H9 (cell line): ENCODE results near the gene UNC5A. TPM values are rescaled to one million over a fixed set of nuclear protein-coding genes. Genes with fewer than 3 reads are reported as not detected.

Source experiments
- DNase-seq: peaks from one replicate; pipeline ENCODE4 v3.0.0-alpha.2; 2017
- H2AFZ ChIP-seq: one replicate; pipeline ENCODE4 v1.6.1; 2013; ENCODE audit warnings: mild to moderate bottlenecking, low read length, control low read depth, moderate library complexity
- H2AK5ac ChIP-seq: 2 replicates; pipeline ENCODE4 v1.6.1; 2013; ENCODE audit warnings: low read length, control low read depth, mixed read lengths; ENCODE audit not compliant: insufficient read length
- H2BK120ac ChIP-seq: one replicate; pipeline ENCODE4 v1.6.1; 2013; ENCODE audit warnings: low read depth, mild to moderate bottlenecking, low read length, control low read depth, inconsistent platforms; ENCODE audit not compliant: poor library complexity, severe bottlenecking
- H2BK12ac ChIP-seq: 2 replicates; pipeline ENCODE4 v1.6.1; 2013; ENCODE audit warnings: low read length, control low read depth, mixed read lengths, low read depth; ENCODE audit not compliant: insufficient read length
- H2BK15ac ChIP-seq: 2 replicates; pipeline ENCODE4 v1.6.1; 2013; ENCODE audit warnings: low read depth, low read length, control low read depth
- H2BK20ac ChIP-seq: one replicate; pipeline ENCODE4 v1.6.1; 2013; ENCODE audit warnings: low read depth, mild to moderate bottlenecking, low read length, control low read depth, inconsistent platforms; ENCODE audit not compliant: poor library complexity, severe bottlenecking
- H2BK5ac ChIP-seq: 2 replicates; pipeline ENCODE4 v1.6.1; 2013; ENCODE audit warnings: low read length, control low read depth, mixed read lengths; ENCODE audit not compliant: insufficient read length
- H3K14ac ChIP-seq: 2 replicates; pipeline ENCODE4 v1.6.1; 2013; ENCODE audit warnings: low read length, control low read depth; ENCODE audit not compliant: insufficient read depth
- H3K18ac ChIP-seq: 2 replicates; pipeline ENCODE4 v1.6.1; 2013; ENCODE audit warnings: low read depth, mild to moderate bottlenecking, mixed read lengths, low read length, control low read depth; ENCODE audit not compliant: insufficient read length
- H3K23ac ChIP-seq: 2 replicates; pipeline ENCODE4 v1.6.1; 2013; ENCODE audit warnings: low read length, control low read depth, mixed read lengths, low read depth; ENCODE audit not compliant: insufficient read length
- H3K23me2 ChIP-seq: 2 replicates; pipeline ENCODE4 v1.6.1; 2013; ENCODE audit warnings: low read depth, mild to moderate bottlenecking, mixed read lengths, low read length, control low read depth; ENCODE audit not compliant: insufficient read length, poor library complexity, severe bottlenecking
- H3K27ac ChIP-seq: 2 replicates; pipeline ENCODE4 v1.5.1; 2013; ENCODE audit warnings: low read length, control low read depth, mixed read lengths, low read depth; ENCODE audit not compliant: insufficient read length
- H3K27me3 ChIP-seq: 2 replicates; pipeline ENCODE4 v1.6.1; 2013; ENCODE audit warnings: low read length, control low read depth, inconsistent platforms; ENCODE audit not compliant: insufficient read depth
- H3K4ac ChIP-seq: 2 replicates; pipeline ENCODE4 v1.6.1; 2013; ENCODE audit warnings: low read depth, mild to moderate bottlenecking, control low read depth, inconsistent platforms, low read length, moderate library complexity
- H3K4me1 ChIP-seq: 2 replicates; pipeline ENCODE4 v1.6.1; 2013; ENCODE audit warnings: low read length, control low read depth, inconsistent platforms; ENCODE audit not compliant: insufficient read depth
- H3K4me2 ChIP-seq: 2 replicates; pipeline ENCODE4 v1.6.1; 2013; ENCODE audit warnings: low read length, control low read depth, mixed read lengths; ENCODE audit not compliant: insufficient read length, insufficient read depth
- H3K56ac ChIP-seq: 2 replicates; pipeline ENCODE4 v1.6.1; 2013; ENCODE audit warnings: low read depth, mild to moderate bottlenecking, mixed read lengths, low read length, control low read depth; ENCODE audit not compliant: insufficient read length
- H3K79me1 ChIP-seq: 2 replicates; pipeline ENCODE4 v1.6.1; 2013; ENCODE audit warnings: low read depth, mild to moderate bottlenecking, moderate library complexity, low read length, control low read depth, inconsistent platforms; ENCODE audit not compliant: insufficient read depth, poor library complexity, severe bottlenecking
- H3K79me2 ChIP-seq: 2 replicates; pipeline ENCODE4 v1.6.1; 2013; ENCODE audit warnings: low read length, control low read depth, inconsistent platforms; ENCODE audit not compliant: insufficient read depth
- H3K9ac ChIP-seq: 2 replicates; pipeline ENCODE4 v1.6.1; 2013; ENCODE audit warnings: low read length, control low read depth, mixed read lengths; ENCODE audit not compliant: insufficient read length; ENCODE audit errors: extremely low read depth
- H3K9me3 ChIP-seq: one replicate; pipeline ENCODE4 v1.6.1; 2013; ENCODE audit warnings: low read depth, low read length, inconsistent platforms; ENCODE audit not compliant: control insufficient read depth
- H3T11ph ChIP-seq: one replicate; pipeline ENCODE4 v1.6.1; 2013; ENCODE audit warnings: mild to moderate bottlenecking, low read length, control low read depth, inconsistent platforms
- H4K20me1 ChIP-seq: one replicate; pipeline ENCODE4 v1.6.1; 2013; ENCODE audit not compliant: control insufficient read depth, insufficient read length, insufficient read depth
- H4K5ac ChIP-seq: 2 replicates; pipeline ENCODE4 v1.6.1; 2013; ENCODE audit warnings: low read depth, mild to moderate bottlenecking, mixed read lengths, low read length, control low read depth; ENCODE audit not compliant: insufficient read length
- H4K8ac ChIP-seq: replicated peaks from 2 replicates; pipeline ENCODE4 v1.6.1; 2013; ENCODE audit warnings: low read length, control low read depth, mixed read lengths, low read depth; ENCODE audit not compliant: insufficient read length
- H4K91ac ChIP-seq: 2 replicates; pipeline ENCODE4 v1.6.1; 2013; ENCODE audit warnings: low read depth, mild to moderate bottlenecking, moderate library complexity, mixed read lengths, low read length, control low read depth; ENCODE audit not compliant: insufficient read length
- H3K27ac Mint-ChIP-seq, 3 experiments: 2 replicates in 2 of 3; 3 replicates in 1 of 3; pipeline ENCODE4 v1.8.0; 2020 to 2021; ENCODE audit warnings: mixed read lengths in 3 of 3, mild to moderate bottlenecking in 1 of 3, moderate library complexity in 1 of 3
- H3K27me3 Mint-ChIP-seq: 2 replicates; pipeline ENCODE4 v1.8.0; 2021; ENCODE audit warnings: low read depth, mild to moderate bottlenecking, moderate library complexity, mixed read lengths
- H3K36me3 Mint-ChIP-seq, 3 experiments: 2 replicates in 2 of 3; 3 replicates in 1 of 3; pipeline ENCODE4 v1.8.0; 2020 to 2021; ENCODE audit warnings: low read depth in 3 of 3, mixed read lengths in 3 of 3; ENCODE audit not compliant: insufficient read depth in 1 of 3
- H3K4me1 Mint-ChIP-seq, 2 experiments: 2 replicates each; pipeline ENCODE4 v1.8.0; 2020; ENCODE audit warnings: mixed read lengths in 2 of 2
- H3K4me3 Mint-ChIP-seq, 2 experiments: 2 replicates in 1 of 2; 3 replicates in 1 of 2; pipeline ENCODE4 v1.8.0; 2020 to 2021; ENCODE audit warnings: mild to moderate bottlenecking in 2 of 2, mixed read lengths in 2 of 2, moderate library complexity in 1 of 2
- H3K9me3 Mint-ChIP-seq, 2 experiments: 2 replicates in 1 of 2; 3 replicates in 1 of 2; pipeline ENCODE4 v1.8.0; 2020; ENCODE audit warnings: mild to moderate bottlenecking in 2 of 2, mixed read lengths in 2 of 2, moderate library complexity in 1 of 2
- CTCF ChIP-seq: fragments of 200-600 bp; sonication (generic); conservative IDR thresholded peaks from 3 replicates; pipeline ENCODE4 v1.8.0; 2021; ENCODE audit warnings: antibody characterized with exemption, mild to moderate bottlenecking
- WGBS: extraction: QIAGEN DNeasy Blood & Tissue Kit; methylation state at CpG from one replicate; pipeline ENCODE4 v1.1.7; 2013; ENCODE audit warnings: missing lambda C conversion rate, low lambda C conversion rate, mixed read lengths; ENCODE audit not compliant: insufficient read length; ENCODE audit errors: extremely low coverage; 5-methylcytosine and 5-hydroxymethylcytosine counted together
- total RNA-seq: library from RNA; stranded (reverse); gene quantifications from 2 replicates; pipeline ENCODE4 v1.2.1, GENCODE V29; 2021

UNC5A gene
- total RNA-seq, 1 experiment from 2014 or later: 4.4 TPM

DNA sequence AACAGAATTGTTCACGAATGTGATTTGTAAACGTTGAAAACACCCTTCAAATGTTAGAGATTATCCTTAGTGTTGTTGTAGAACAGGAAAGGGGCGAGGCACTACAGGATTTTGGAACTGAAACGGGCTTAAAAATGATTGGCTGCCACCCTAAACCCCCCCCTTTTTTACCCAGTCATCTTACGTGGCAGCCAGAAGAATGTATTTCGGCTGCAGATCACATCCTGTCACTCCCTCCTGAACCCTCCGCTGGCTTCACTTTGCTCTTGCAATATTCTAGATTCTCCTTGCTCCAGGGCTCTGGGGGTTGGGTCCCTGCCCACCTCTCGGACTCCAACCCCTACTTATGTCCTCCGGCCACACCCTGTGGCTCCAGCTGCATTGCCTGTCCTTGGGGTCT, 13.9 kb upstream of the UNC5A start:
- Histone ChIP-seq H2BK15ac (no peak overlapping the region), H3K4me1 (no peaks in the 10 kb centered on the region), H3K27me3 (no peaks in the 10 kb centered on the region), H4K91ac (no peak overlapping the region), H4K20me1 (no peaks in the 10 kb centered on the region), H3T11ph (no peak overlapping the region), H3K4me2 (no peak overlapping the region), H3K9me3 (no peaks in the 10 kb centered on the region), H3K27ac (no peak overlapping the region), H3K14ac (no peak overlapping the region), H3K79me2 (no peaks in the 10 kb centered on the region), H3K9ac (no peak overlapping the region), H4K5ac (no peak overlapping the region), H2BK12ac (no peak overlapping the region), H4K8ac (no peak overlapping the region), H2AK5ac (no peak overlapping the region), H3K56ac (no peak overlapping the region), H2BK20ac (no peak overlapping the region), H2AFZ (no peak overlapping the region), H3K79me1 (no peaks in the 10 kb centered on the region), H3K4ac (no peak overlapping the region), H3K23me2 (no peaks in the 10 kb centered on the region), H3K23ac (no peak overlapping the region), H2BK5ac (no peak overlapping the region), H2BK120ac (no peak overlapping the region), H3K18ac (no peak overlapping the region)
- no peak for DNase-seq
- TF ChIP-seq CTCF: no peak
- Mint-ChIP-seq H3K27ac (no peak overlapping the region), H3K36me3 (no peaks in the 10 kb centered on the region), H3K4me1 (peaks cover 16 to 22% of the 10 kb centered on the region in 2 experiments), H3K27me3 (peaks cover 15% of the 10 kb centered on the region), H3K4me3 (no peak overlapping the region), H3K9me3 (no peaks in the 10 kb centered on the region)
- WGBS: no CpG with 5 or more reads among the region's 9 CpGs
